Measurements from ENCODE around the gene CCL7. TPM values are rescaled to one million over a fixed set of nuclear protein-coding genes. Genes with fewer than 3 reads are reported as not detected.

Gene CCL7
- total RNA-seq, 1 donor = 0.36 TPM

DNA sequence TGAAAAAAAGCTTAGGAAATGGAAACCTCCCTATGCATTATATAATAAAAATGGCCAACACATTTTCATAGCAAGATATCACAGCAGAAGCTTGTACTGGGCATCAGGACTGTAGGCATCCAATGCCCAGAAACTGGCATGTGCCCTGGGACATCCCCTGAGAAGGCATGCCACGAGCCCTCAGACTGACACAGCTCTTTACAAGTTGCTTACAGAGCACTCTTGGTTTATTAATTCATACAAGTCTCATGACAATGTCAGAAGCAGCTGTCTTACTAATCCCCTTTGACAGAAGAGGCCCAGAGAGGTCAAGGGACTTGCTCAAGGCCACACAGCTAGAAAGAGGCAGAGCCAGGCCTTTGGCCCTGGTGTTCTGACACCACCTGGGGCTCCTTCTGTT lies 20.5 kb upstream of the CCL7 start:
- no peak for TF ChIP-seq CTCF (IDR thresholded peaks at IDR 0.05; ENCODE audit: extremely low read depth, low read depth, low read length)
- Histone ChIP-seq H3K4me2 (ENCODE audit: insufficient read depth, low read length) (peak overlapping the region; percentile 19), H3K36me3 (ENCODE audit: insufficient read depth, low read length) (no peaks in the 10 kb centered on the region), H3K4me3 (ENCODE audit: insufficient read depth, low read length) (no peak overlapping the region), H3K9me3 (ENCODE audit: low read depth, low read length) (no peaks in the 10 kb centered on the region), H3K4me1 (ENCODE audit: insufficient read depth, low read length) (peaks cover 66% of the 10 kb centered on the region), H2AFZ (ENCODE audit: low read length) (no peak overlapping the region), H3K27ac (ENCODE audit: low read depth, low read length) (peak overlapping the region; percentile 95), H3K27me3 (ENCODE audit: insufficient read depth, low read length) (no peaks in the 10 kb centered on the region), H4K20me1 (ENCODE audit: insufficient read depth, low read length) (no peaks in the 10 kb centered on the region), H3K79me2 (ENCODE audit: insufficient read depth, low read length) (no peaks in the 10 kb centered on the region)
- DNase-seq (ENCODE audit: insufficient read length, low spot score, missing footprints) = no peak

GRCh38 chr17:34251186-34251585 lies 18.8 kb upstream of the CCL7 start:
- H3K4me2 ChIP-seq (ENCODE audit: insufficient read depth, low read length) = no peak overlapping the region
- no peaks in the 10 kb centered on the region for H3K27me3 ChIP-seq (ENCODE audit: insufficient read depth, low read length)
- no peak overlapping the region for H3K4me3 ChIP-seq (ENCODE audit: insufficient read depth, low read length)
- H3K79me2 ChIP-seq (ENCODE audit: insufficient read depth, low read length) = no peaks in the 10 kb centered on the region
- H3K27ac ChIP-seq (ENCODE audit: low read depth, low read length) = peak overlapping the region; percentile 95
- no peak for TF ChIP-seq CTCF (IDR thresholded peaks at IDR 0.05; ENCODE audit: extremely low read depth, low read depth, low read length)
- DNase-seq (ENCODE audit: insufficient read length, low spot score, missing footprints) = no peak
- no peaks in the 10 kb centered on the region for H3K9me3 ChIP-seq (ENCODE audit: low read depth, low read length)
- H3K4me1 ChIP-seq (ENCODE audit: insufficient read depth, low read length) = peaks cover 81% of the 10 kb centered on the region
- H2AFZ ChIP-seq (ENCODE audit: low read length) = no peak overlapping the region
- peaks cover 2% of the 10 kb centered on the region for H3K36me3 ChIP-seq (ENCODE audit: insufficient read depth, low read length)
- no peaks in the 10 kb centered on the region for H4K20me1 ChIP-seq (ENCODE audit: insufficient read depth, low read length)

DNA sequence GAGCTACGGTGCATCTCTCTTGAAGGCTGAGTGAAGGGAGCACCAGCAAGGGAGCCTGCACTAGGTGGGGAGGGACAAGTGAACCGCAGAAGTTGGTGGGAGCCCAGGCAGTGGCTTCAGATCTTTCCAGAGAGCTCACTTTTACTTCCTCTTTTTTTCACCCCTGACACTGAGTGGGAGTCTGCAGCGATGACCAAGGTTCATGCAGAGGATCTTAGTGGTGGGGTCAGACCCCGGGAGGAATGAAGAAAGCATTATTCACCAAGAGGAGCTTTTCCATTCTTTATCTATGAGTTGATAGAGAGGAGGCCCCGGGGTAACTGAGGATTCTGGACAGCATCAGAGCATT lies 18.0 kb upstream of the CCL7 start:
- Histone ChIP-seq H4K20me1 (ENCODE audit: insufficient read depth, low read length) (no peaks in the 10 kb centered on the region), H3K9me3 (ENCODE audit: low read depth, low read length) (no peaks in the 10 kb centered on the region), H3K27ac (ENCODE audit: low read depth, low read length) (peak overlapping the region; percentile 95), H3K4me1 (ENCODE audit: insufficient read depth, low read length) (peaks cover 87% of the 10 kb centered on the region), H3K27me3 (ENCODE audit: insufficient read depth, low read length) (no peaks in the 10 kb centered on the region), H3K79me2 (ENCODE audit: insufficient read depth, low read length) (no peaks in the 10 kb centered on the region), H3K36me3 (ENCODE audit: insufficient read depth, low read length) (peaks cover 6% of the 10 kb centered on the region), H2AFZ (ENCODE audit: low read length) (no peak overlapping the region), H3K4me3 (ENCODE audit: insufficient read depth, low read length) (peak overlapping the region; percentile 27), H3K4me2 (ENCODE audit: insufficient read depth, low read length) (peak overlapping the region; percentile 88)
- TF ChIP-seq CTCF (IDR thresholded peaks at IDR 0.05; ENCODE audit: extremely low read depth, low read depth, low read length) = no peak
- DNase-seq (ENCODE audit: insufficient read length, low spot score, missing footprints) = no peak

DNA sequence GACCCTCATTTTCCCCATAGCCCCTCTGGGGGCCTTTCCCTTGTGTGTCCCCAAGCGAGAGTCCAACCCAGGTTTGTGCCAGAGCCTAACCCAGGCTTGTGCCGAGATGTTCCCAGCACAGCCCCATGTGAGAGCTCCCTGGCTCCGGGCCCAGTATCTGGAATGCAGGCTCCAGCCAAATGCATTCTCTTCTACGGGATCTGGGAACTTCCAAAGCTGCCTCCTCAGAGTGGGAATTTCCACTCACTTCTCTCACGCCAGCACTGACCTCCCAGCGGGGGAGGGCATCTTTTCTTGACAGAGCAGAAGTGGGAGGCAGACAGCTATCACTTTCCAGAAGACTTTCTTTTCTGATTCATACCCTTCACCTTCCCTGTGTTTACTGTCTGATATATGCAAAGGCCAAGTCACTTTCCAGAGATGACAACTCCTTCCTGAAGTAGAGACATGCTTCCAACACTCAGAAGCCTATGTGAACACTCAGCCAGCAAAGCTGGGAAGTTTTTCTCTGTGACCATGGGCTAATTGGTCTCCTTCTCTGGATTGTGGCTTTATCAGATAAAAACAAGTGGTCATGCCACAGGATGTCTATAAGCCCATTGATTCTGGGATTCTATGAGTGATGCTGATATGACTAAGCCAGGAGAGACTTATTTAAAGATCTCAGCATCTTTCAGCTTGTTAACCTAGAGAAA lies 17.4 kb upstream of the CCL7 start:
- peaks cover 6% of the 10 kb centered on the region for H3K36me3 ChIP-seq (ENCODE audit: insufficient read depth, low read length)
- no peaks in the 10 kb centered on the region for H3K27me3 ChIP-seq (ENCODE audit: insufficient read depth, low read length)
- no peak for DNase-seq (ENCODE audit: insufficient read length, low spot score, missing footprints)
- no peaks in the 10 kb centered on the region for H3K79me2 ChIP-seq (ENCODE audit: insufficient read depth, low read length)
- peaks cover 87% of the 10 kb centered on the region for H3K4me1 ChIP-seq (ENCODE audit: insufficient read depth, low read length)
- peak overlapping the region; percentile 88 for H3K4me2 ChIP-seq (ENCODE audit: insufficient read depth, low read length)
- H3K27ac ChIP-seq (ENCODE audit: low read depth, low read length) = peak overlapping the region; percentile 95
- H2AFZ ChIP-seq (ENCODE audit: low read length) = no peak overlapping the region
- H3K9me3 ChIP-seq (ENCODE audit: low read depth, low read length) = no peaks in the 10 kb centered on the region
- peak overlapping the region; percentile 27 for H3K4me3 ChIP-seq (ENCODE audit: insufficient read depth, low read length)
- H4K20me1 ChIP-seq (ENCODE audit: insufficient read depth, low read length) = no peaks in the 10 kb centered on the region
- no peak for TF ChIP-seq CTCF (IDR thresholded peaks at IDR 0.05; ENCODE audit: extremely low read depth, low read depth, low read length)
